HEK293 (cell line): ENCODE data around the gene ALDH1B1.

Experiments
- ZNF132 ChIP-seq: fragments of 450-650 bp; formaldehyde crosslinking; IDR thresholded peaks from 2 replicates; pipeline ENCODE4 v1.5.1; 2017; ENCODE audit warnings: missing biosample characterization, missing genetic modification characterization, borderline replicate concordance
- ZNF433 ChIP-seq: fragments of 450-650 bp; formaldehyde crosslinking; IDR thresholded peaks from 2 replicates; pipeline ENCODE4 v1.5.1; 2016; ENCODE audit warnings: missing biosample characterization, missing genetic modification characterization, low read depth
- TF ChIP-seq, protein P1 (sequence below): fragments of 450-650 bp; formaldehyde crosslinking; IDR thresholded peaks from 2 replicates; pipeline ENCODE4 v1.5.1; 2016; ENCODE audit warnings: missing biosample characterization, missing genetic modification characterization

DNA sequence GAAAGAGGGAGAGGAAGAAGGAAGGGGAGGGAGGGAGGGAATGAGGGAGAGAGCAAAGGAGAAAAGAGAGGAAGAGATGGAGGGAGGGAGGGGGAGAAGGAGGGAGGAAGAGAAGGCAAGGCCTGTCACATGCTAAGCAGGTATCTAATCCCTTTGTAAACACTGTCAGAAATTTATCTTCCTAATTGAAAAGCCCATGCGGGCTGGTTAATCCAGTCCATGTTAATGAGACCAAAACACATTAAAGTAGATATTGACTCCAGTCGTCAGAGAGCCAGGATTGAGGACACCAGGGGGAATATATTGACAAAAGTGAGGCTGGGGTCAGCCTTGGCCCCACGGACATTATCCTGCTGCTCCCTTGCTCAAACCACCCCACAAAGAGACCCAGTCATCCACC is 37.4 kb upstream of the ALDH1B1 start:
- TF ChIP-seq, protein P1, sequence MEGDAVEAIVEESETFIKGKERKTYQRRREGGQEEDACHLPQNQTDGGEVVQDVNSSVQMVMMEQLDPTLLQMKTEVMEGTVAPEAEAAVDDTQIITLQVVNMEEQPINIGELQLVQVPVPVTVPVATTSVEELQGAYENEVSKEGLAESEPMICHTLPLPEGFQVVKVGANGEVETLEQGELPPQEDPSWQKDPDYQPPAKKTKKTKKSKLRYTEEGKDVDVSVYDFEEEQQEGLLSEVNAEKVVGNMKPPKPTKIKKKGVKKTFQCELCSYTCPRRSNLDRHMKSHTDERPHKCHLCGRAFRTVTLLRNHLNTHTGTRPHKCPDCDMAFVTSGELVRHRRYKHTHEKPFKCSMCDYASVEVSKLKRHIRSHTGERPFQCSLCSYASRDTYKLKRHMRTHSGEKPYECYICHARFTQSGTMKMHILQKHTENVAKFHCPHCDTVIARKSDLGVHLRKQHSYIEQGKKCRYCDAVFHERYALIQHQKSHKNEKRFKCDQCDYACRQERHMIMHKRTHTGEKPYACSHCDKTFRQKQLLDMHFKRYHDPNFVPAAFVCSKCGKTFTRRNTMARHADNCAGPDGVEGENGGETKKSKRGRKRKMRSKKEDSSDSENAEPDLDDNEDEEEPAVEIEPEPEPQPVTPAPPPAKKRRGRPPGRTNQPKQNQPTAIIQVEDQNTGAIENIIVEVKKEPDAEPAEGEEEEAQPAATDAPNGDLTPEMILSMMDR = no peak
- TF ChIP-seq ZNF433 (tag by site-specific recombination) = no peak
- TF ChIP-seq ZNF132 (tag by site-specific recombination) = no peak
